ENCODE results near the gene BLZF1. TPM values are rescaled to one million over a fixed set of nuclear protein-coding genes. Genes with fewer than 3 reads are reported as not detected.
"Not testable (repeated sequence)": the region's sequence is repeated elsewhere in the genome, so short reads cannot be mapped to it uniquely, and the experiment has no call there.

The BLZF1 gene
- total RNA-seq, 2 experiments from 2014 or later, result 7.1 to 14.3 TPM

GRCh38 chr1:169327875-169328274, 40.1 kb upstream of the BLZF1 start:
- no peak overlapping the region for H3K4me2 ChIP-seq (ENCODE audit: low read length)
- H3K79me2 ChIP-seq (ENCODE audit: insufficient read depth, low read depth, low read length), result no peaks in the 10 kb centered on the region
- no peak overlapping the region for H3K27ac ChIP-seq (ENCODE audit: low read depth, low read length, poor library complexity, severe bottlenecking)
- H3K4me1 ChIP-seq (ENCODE audit: insufficient read depth, low read length, poor library complexity, severe bottlenecking), result no peaks in the 10 kb centered on the region
- no peak for DNase-seq (ENCODE audit: low spot score)
- no peaks in the 10 kb centered on the region for H3K9me2 ChIP-seq (ENCODE audit: insufficient read depth, low read length)
- ChIA-PET POLR2A (interaction anchor here (0.7 kb wide), 1 partner anchor 364 kb away, joined by 4 read pairs; no protein-coding TSS in a partner anchor), CTCF (ENCODE audit: unreplicated experiment) (no interaction called here)
- intact Hi-C loops (cut with micrococcal nuclease; ENCODE audit: unreplicated experiment), result no loop called here
- H3K9me3 ChIP-seq (ENCODE audit: low read length), result peaks cover 3% of the 10 kb centered on the region; the same call in 1 of the 2 replicates
- TF ChIP-seq EZH2phosphoT487 (IDR thresholded peaks at IDR 0.05; ENCODE audit: borderline replicate concordance, low read depth, low read length), result no peak
- TF ChIP-seq, protein P1, sequence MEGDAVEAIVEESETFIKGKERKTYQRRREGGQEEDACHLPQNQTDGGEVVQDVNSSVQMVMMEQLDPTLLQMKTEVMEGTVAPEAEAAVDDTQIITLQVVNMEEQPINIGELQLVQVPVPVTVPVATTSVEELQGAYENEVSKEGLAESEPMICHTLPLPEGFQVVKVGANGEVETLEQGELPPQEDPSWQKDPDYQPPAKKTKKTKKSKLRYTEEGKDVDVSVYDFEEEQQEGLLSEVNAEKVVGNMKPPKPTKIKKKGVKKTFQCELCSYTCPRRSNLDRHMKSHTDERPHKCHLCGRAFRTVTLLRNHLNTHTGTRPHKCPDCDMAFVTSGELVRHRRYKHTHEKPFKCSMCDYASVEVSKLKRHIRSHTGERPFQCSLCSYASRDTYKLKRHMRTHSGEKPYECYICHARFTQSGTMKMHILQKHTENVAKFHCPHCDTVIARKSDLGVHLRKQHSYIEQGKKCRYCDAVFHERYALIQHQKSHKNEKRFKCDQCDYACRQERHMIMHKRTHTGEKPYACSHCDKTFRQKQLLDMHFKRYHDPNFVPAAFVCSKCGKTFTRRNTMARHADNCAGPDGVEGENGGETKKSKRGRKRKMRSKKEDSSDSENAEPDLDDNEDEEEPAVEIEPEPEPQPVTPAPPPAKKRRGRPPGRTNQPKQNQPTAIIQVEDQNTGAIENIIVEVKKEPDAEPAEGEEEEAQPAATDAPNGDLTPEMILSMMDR (conservative IDR thresholded peaks at IDR 0.05; ENCODE audit: low read length), result no peak
- BruUV-seq (replicated peaks), result no TSS peak
- no peaks in the 10 kb centered on the region for H3K36me3 ChIP-seq (ENCODE audit: insufficient read depth, low read length)
- no peak overlapping the region for H3K4me3 ChIP-seq (ENCODE audit: low read depth, low read length, poor library complexity, severe bottlenecking)
- no peaks in the 10 kb centered on the region for H4K20me1 ChIP-seq (ENCODE audit: insufficient read depth, low read length)
- no peak overlapping the region for H2AFZ ChIP-seq (ENCODE audit: low read length)

DNA sequence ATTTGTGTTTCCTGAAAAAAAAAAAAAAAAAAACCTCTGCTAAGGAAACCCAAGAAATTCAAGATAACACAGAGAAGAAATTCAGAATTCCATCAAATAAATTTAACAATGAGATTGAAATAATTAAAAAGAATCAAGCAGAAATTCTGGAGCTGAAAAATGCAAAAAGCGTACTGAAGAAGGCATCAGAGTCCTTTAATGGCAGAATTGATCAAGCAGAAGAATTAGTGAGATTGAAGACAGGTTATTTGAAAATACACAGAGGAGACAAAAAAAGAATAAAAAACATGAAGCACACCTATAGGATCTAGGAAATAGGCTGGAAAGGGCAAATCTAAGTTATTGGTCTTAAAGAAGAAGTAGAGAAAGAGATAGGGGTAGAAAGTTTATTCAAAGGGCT, 38.6 kb upstream of the BLZF1 start:
- Histone ChIP-seq H3K4me2 (ENCODE audit: low read length) (no peak overlapping the region), H2AFZ (ENCODE audit: low read length) (no peak overlapping the region), H3K36me3 (ENCODE audit: insufficient read depth, low read length) (no peaks in the 10 kb centered on the region), H3K9me2 (ENCODE audit: insufficient read depth, low read length) (no peaks in the 10 kb centered on the region), H3K79me2 (ENCODE audit: insufficient read depth, low read depth, low read length) (no peaks in the 10 kb centered on the region), H3K9me3 (ENCODE audit: low read length) (peaks cover 3% of the 10 kb centered on the region; the same call in 1 of the 2 replicates), H3K27ac (ENCODE audit: low read depth, low read length, poor library complexity, severe bottlenecking) (no peak overlapping the region), H3K4me1 (ENCODE audit: insufficient read depth, low read length, poor library complexity, severe bottlenecking) (no peaks in the 10 kb centered on the region), H3K4me3 (ENCODE audit: low read depth, low read length, poor library complexity, severe bottlenecking) (no peak overlapping the region), H4K20me1 (ENCODE audit: insufficient read depth, low read length) (no peaks in the 10 kb centered on the region)
- no TSS peak for BruUV-seq (replicated peaks)
- DNase-seq (ENCODE audit: low spot score), result no peak
- intact Hi-C loops (cut with micrococcal nuclease; ENCODE audit: unreplicated experiment), result no loop called here
- POLR2A ChIA-PET, result interaction anchor here (0.7 kb wide), 1 partner anchor 926 kb away, joined by 4 read pairs; no protein-coding TSS in a partner anchor
- TF ChIP-seq EZH2phosphoT487 (IDR thresholded peaks at IDR 0.05; ENCODE audit: borderline replicate concordance, low read depth, low read length), result no peak
- TF ChIP-seq, protein P1 (conservative IDR thresholded peaks at IDR 0.05; ENCODE audit: low read length), result no peak
- CTCF ChIA-PET (ENCODE audit: unreplicated experiment), result no interaction called here

DNA sequence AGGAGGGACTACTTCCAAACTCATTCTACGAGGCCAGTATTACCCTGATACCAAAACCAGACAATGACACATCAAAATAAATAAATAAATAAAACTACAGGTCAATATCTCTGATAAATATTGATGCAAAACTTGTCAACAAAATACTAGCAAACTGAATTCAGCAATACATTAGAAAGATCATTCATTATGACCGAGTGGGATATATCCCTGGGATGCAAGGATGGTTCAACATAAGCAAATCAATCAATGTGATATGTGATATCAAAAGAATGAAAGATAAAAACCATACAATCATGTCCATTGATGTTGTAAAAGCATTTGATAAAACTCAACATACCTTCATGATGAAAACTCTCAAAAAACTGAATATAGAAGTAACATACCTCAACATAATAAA, 37.1 kb upstream of the BLZF1 start:
- TF ChIP-seq, protein P1 (conservative IDR thresholded peaks at IDR 0.05; ENCODE audit: low read length), result no peak
- DNase-seq (ENCODE audit: low spot score), result no peak
- intact Hi-C loops (cut with micrococcal nuclease; ENCODE audit: unreplicated experiment), result no loop called here
- BruUV-seq (replicated peaks), result no TSS peak
- no peaks in the 10 kb centered on the region for H3K36me3 ChIP-seq (ENCODE audit: insufficient read depth, low read length)
- H3K27ac ChIP-seq (ENCODE audit: low read depth, low read length, poor library complexity, severe bottlenecking), result no peak overlapping the region
- peaks cover 3% of the 10 kb centered on the region; the same call in 1 of the 2 replicates for H3K9me3 ChIP-seq (ENCODE audit: low read length)
- H3K4me1 ChIP-seq (ENCODE audit: insufficient read depth, low read length, poor library complexity, severe bottlenecking), result no peaks in the 10 kb centered on the region
- H3K9me2 ChIP-seq (ENCODE audit: insufficient read depth, low read length), result no peaks in the 10 kb centered on the region
- H3K79me2 ChIP-seq (ENCODE audit: insufficient read depth, low read depth, low read length), result no peaks in the 10 kb centered on the region
- no peak overlapping the region for H2AFZ ChIP-seq (ENCODE audit: low read length)
- no peak overlapping the region for H3K4me3 ChIP-seq (ENCODE audit: low read depth, low read length, poor library complexity, severe bottlenecking)
- no peaks in the 10 kb centered on the region for H4K20me1 ChIP-seq (ENCODE audit: insufficient read depth, low read length)
- CTCF ChIA-PET (ENCODE audit: unreplicated experiment), result no interaction called here
- POLR2A ChIA-PET, result no interaction called here
- H3K4me2 ChIP-seq (ENCODE audit: low read length), result no peak overlapping the region

- POLR2A ChIA-PET, result interaction anchor here (1.0 kb wide), 1 partner anchor 148 kb away, joined by 5 read pairs; no protein-coding TSS in a partner anchor
- H3K9me3 ChIP-seq (ENCODE audit: low read length); BruUV-seq (replicated peaks); H3K9me2 ChIP-seq (ENCODE audit: insufficient read depth, low read length); intact Hi-C loops (cut with micrococcal nuclease; ENCODE audit: unreplicated experiment); H3K36me3 ChIP-seq (ENCODE audit: insufficient read depth, low read length); H3K4me2 ChIP-seq (ENCODE audit: low read length); H3K4me3 ChIP-seq (ENCODE audit: low read depth, low read length, poor library complexity, severe bottlenecking); H2AFZ ChIP-seq (ENCODE audit: low read length); H3K79me2 ChIP-seq (ENCODE audit: insufficient read depth, low read depth, low read length); H4K20me1 ChIP-seq (ENCODE audit: insufficient read depth, low read length); H3K27ac ChIP-seq (ENCODE audit: low read depth, low read length, poor library complexity, severe bottlenecking); H3K4me1 ChIP-seq (ENCODE audit: insufficient read depth, low read length, poor library complexity, severe bottlenecking); DNase-seq (ENCODE audit: low spot score); CTCF ChIA-PET (ENCODE audit: unreplicated experiment): not testable (repeated sequence)
These were observed 33.3 kb upstream of the BLZF1 start for GRCh38 chr1:169334727-169335126.

Measured in OCI-LY7 (cell line).